NCI-H2196 (cell line): ENCODE measurements around the gene GALNT13.

Source experiments
- DNase-seq: peaks from one replicate; lab custom pipeline; 2025; ENCODE audit not compliant: unreplicated experiment; lab: John Stamatoyannopoulos, UW

GALNT13 gene

GRCh38 chr2:154097833-154098398 lies 226.2 kb downstream of the GALNT13 start:
- no peak for DNase-seq

- no peak for DNase-seq
Measured at GRCh38 chr2:154120706-154121105, 249.0 kb downstream of the GALNT13 start.

GRCh38 chr2:154125891-154126290 lies 254.2 kb downstream of the GALNT13 start:
- DNase-seq = no peak

GRCh38 chr2:154130821-154131220 lies 259.1 kb downstream of the GALNT13 start:
- no peak for DNase-seq

GRCh38 chr2:154132827-154133226 lies 261.1 kb downstream of the GALNT13 start:
- no peak for DNase-seq

GRCh38 chr2:154133823-154134222 lies 262.1 kb downstream of the GALNT13 start:
- no peak for DNase-seq

- DNase-seq = no peak
Measured at GRCh38 chr2:154140249-154141025, 268.7 kb downstream of the GALNT13 start.

- DNase-seq = no peak
Measured at GRCh38 chr2:154142480-154142879, 270.8 kb downstream of the GALNT13 start.

- DNase-seq = no peak
Measured at GRCh38 chr2:154143105-154143504, 271.4 kb downstream of the GALNT13 start.

GRCh38 chr2:154158101-154158500 lies 286.4 kb downstream of the GALNT13 start:
- DNase-seq = no peak

- no peak for DNase-seq
Measured at GRCh38 chr2:154161286-154161685, 289.6 kb downstream of the GALNT13 start.

GRCh38 chr2:154170400-154170799 lies 298.7 kb downstream of the GALNT13 start:
- no peak for DNase-seq

GRCh38 chr2:154173164-154173563 lies 301.4 kb downstream of the GALNT13 start:
- no peak for DNase-seq

- DNase-seq = no peak
Measured at GRCh38 chr2:154173919-154174318, 302.2 kb downstream of the GALNT13 start.

- no peak for DNase-seq
Measured at GRCh38 chr2:154182008-154182407, 310.3 kb downstream of the GALNT13 start.

GRCh38 chr2:154187948-154188347 lies 316.2 kb downstream of the GALNT13 start:
- DNase-seq = no peak

- DNase-seq = no peak
Measured at GRCh38 chr2:154189953-154190352, 318.2 kb downstream of the GALNT13 start.

GRCh38 chr2:154193246-154193645 lies 321.5 kb downstream of the GALNT13 start:
- no peak for DNase-seq

- no peak for DNase-seq
Measured at GRCh38 chr2:154194909-154195643, 323.4 kb downstream of the GALNT13 start.

GRCh38 chr2:154195644-154196195 lies 324.0 kb downstream of the GALNT13 start:
- no peak for DNase-seq

- no peak for DNase-seq
Measured at GRCh38 chr2:154198866-154199265, 327.1 kb downstream of the GALNT13 start.

- no peak for DNase-seq
Measured at GRCh38 chr2:154203206-154203605, 331.5 kb downstream of the GALNT13 start.
